Kidney (tissue), 14 donors: ENCODE measurements around the gene NTNG2. TPM values are rescaled to one million over a fixed set of nuclear protein-coding genes. Genes with fewer than 3 reads are reported as not detected.

Experiments
- DNase-seq, 5 donors: peaks; one replicate each; pipeline ENCODE4 v3.0.0-alpha.2; 2013 to 2020
- FAIRE-seq: peaks from 2 replicates; lab custom pipeline; 2012; peaks lifted over from hg19 to GRCh38; lab: Jason Lieb, UNC
- H3K27ac ChIP-seq, 2 donors: one replicate each; pipeline ENCODE4 v1.7.0; 2013; ENCODE audit warnings: low read depth in 2 of 2, low read length in 2 of 2, inconsistent platforms in 1 of 2
- H3K27me3 ChIP-seq: one replicate; pipeline ENCODE4 v1.7.1; 2013; ENCODE audit warnings: low read length, inconsistent platforms; ENCODE audit not compliant: control insufficient read depth, insufficient read depth
- H3K36me3 ChIP-seq, 3 donors: one replicate each; pipeline versions ENCODE4 v1.7.0 to v1.7.1; 2013; ENCODE audit warnings: low read length in 3 of 3, control low read depth in 1 of 3, inconsistent platforms in 1 of 3; ENCODE audit not compliant: insufficient read depth in 3 of 3, control insufficient read depth in 2 of 3
- H3K4me1 ChIP-seq, 3 donors: one replicate each; pipeline versions ENCODE4 v1.7.0 to v1.7.1; 2013; ENCODE audit warnings: low read length in 3 of 3, inconsistent platforms in 1 of 3, low read depth in 1 of 3; ENCODE audit not compliant: control insufficient read depth in 2 of 3, insufficient read depth in 2 of 3
- H3K4me3 ChIP-seq, 3 donors: one replicate each; pipeline versions ENCODE4 v1.7.0 to v1.8.1; 2013; ENCODE audit warnings: low read length in 3 of 3, control low read depth in 1 of 3, inconsistent platforms in 1 of 3
- H3K9ac ChIP-seq, 3 donors: one replicate each; pipeline versions ENCODE4 v1.7.0 to v1.7.1; 2013; ENCODE audit warnings: low read length in 3 of 3, control low read depth in 1 of 3, inconsistent platforms in 1 of 3
- H3K9me3 ChIP-seq, 3 donors: one replicate each; pipeline versions ENCODE4 v1.7.0 to v1.7.1; 2013; ENCODE audit warnings: low read length in 3 of 3, control low read depth in 1 of 3, inconsistent platforms in 1 of 3; ENCODE audit not compliant: control insufficient read depth in 2 of 3, insufficient read depth in 1 of 3
- intact Hi-C: fragments of 100-400 bp; cut with DNase I; formaldehyde crosslinking; loops from one replicate; pipeline ENCODE4 v1.11.1; 2022
- polyA plus RNA-seq: library from polyadenylated mRNA; stranded (reverse); fragments of 350-450 nt; fragmentation: Illumina TruSeq; extraction: RNeasy Lipid Tissue Mini Kit (QIAGEN cat#74804); gene quantifications from one replicate; pipeline ENCODE4 v1.2.3, GENCODE V29; 2014; ENCODE audit warnings: low read depth, low replicate concordance; ENCODE audit not compliant: insufficient read depth
- total RNA-seq: library from RNA; stranded (reverse); fragmentation: NEBNext Ultra II Directional; extraction: Animal tissue kit (Norgen Biotek cat#: 25700); gene quantifications from one replicate; pipeline ENCODE4 v1.2.1, GENCODE V29; 2021
- TF ChIP-seq, protein P1 (sequence below): IDR thresholded peaks from 3 replicates; pipeline ENCODE4 v1.5.1; 2012; ENCODE audit warnings: mild to moderate bottlenecking, moderate library complexity, borderline replicate concordance; ENCODE audit not compliant: insufficient read depth; ENCODE audit errors: extremely low read depth
- donor health status: control.
- donor health status: control.
- donor health status: control.
- donor health status: control.
- donor health status: control.
- donor health status: DM: yes; HTN: yes; CAD: no.
- donor health status: Normal renal cell carcinoma (clear cell type).

NTNG2 gene
- total and polyA plus RNA-seq, 2 donors from 2014 or later: 0.54 to 2.2 TPM

- H3K4me3 ChIP-seq: no peak overlapping the region
- no peaks in the 10 kb centered on the region for H3K36me3 ChIP-seq
- intact Hi-C loops: no loop called here
- TF ChIP-seq, protein P1, sequence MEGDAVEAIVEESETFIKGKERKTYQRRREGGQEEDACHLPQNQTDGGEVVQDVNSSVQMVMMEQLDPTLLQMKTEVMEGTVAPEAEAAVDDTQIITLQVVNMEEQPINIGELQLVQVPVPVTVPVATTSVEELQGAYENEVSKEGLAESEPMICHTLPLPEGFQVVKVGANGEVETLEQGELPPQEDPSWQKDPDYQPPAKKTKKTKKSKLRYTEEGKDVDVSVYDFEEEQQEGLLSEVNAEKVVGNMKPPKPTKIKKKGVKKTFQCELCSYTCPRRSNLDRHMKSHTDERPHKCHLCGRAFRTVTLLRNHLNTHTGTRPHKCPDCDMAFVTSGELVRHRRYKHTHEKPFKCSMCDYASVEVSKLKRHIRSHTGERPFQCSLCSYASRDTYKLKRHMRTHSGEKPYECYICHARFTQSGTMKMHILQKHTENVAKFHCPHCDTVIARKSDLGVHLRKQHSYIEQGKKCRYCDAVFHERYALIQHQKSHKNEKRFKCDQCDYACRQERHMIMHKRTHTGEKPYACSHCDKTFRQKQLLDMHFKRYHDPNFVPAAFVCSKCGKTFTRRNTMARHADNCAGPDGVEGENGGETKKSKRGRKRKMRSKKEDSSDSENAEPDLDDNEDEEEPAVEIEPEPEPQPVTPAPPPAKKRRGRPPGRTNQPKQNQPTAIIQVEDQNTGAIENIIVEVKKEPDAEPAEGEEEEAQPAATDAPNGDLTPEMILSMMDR: no peak
- H3K27ac ChIP-seq: no peak overlapping the region
- DNase-seq (no peak), FAIRE-seq (no peak)
- no peaks in the 10 kb centered on the region for H3K27me3 ChIP-seq
- no peaks in the 10 kb centered on the region for H3K9me3 ChIP-seq
- no peaks in the 10 kb centered on the region for H3K4me1 ChIP-seq
- H3K9ac ChIP-seq: no peak overlapping the region
Measured at GRCh38 chr9:132117694-132118093, 44.2 kb upstream of the NTNG2 start.

DNA sequence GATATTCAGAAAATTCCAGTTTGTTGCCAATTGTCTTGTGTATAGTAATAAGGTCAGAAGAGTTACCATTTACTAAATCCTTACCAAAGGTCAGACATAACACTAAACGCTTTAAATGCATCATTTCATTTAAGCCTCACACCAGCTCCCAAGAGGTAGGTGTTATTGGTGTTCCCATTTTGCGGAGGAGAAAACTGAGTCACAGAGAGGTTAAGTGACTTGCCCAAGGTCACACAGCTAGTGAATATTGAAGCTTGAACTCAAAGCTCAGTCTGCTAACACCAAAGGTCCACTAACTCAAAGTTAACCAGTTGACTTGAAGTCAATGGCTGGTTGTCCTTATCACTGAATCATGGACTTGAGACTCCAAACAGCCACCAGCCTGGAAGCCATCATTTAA, 40.8 kb upstream of the NTNG2 start:
- no peak for FAIRE-seq
- DNase-seq: no peak
- Histone ChIP-seq H3K9ac (no peak overlapping the region), H3K4me3 (no peak overlapping the region), H3K27ac (no peak overlapping the region), H3K9me3 (no peaks in the 10 kb centered on the region), H3K4me1 (no peaks in the 10 kb centered on the region), H3K36me3 (no peaks in the 10 kb centered on the region), H3K27me3 (peaks cover 16% of the 10 kb centered on the region)
- TF ChIP-seq, protein P1: no peak
- intact Hi-C loops: no loop called here

GRCh38 chr9:132124800-132125199, 37.1 kb upstream of the NTNG2 start:
- TF ChIP-seq, protein P1: no peak
- no peak for FAIRE-seq

DNA sequence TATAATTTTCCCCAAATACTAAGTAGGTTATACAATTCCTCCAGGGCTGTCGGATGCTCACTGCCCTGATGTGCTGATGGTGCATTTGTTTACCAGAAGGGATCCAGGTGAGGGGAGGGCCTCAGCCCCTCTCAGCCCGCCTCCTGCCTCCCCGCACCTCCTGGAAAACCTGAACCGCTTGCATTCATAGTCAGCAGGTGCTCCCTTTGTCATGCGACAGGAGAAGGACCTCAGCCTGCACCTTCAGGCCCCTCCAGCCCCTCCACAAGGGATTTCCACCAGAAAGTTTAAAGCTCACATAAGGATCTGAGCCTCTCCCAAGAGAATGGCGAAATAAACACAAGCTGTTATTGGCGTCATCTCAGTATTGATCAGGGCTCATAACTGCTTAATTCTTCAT, 36.5 kb upstream of the NTNG2 start:
- no peaks in the 10 kb centered on the region for H3K4me1 ChIP-seq
- H3K9ac ChIP-seq: no peak overlapping the region
- H3K36me3 ChIP-seq: no peaks in the 10 kb centered on the region
- no peak for DNase-seq
- H3K9me3 ChIP-seq: no peaks in the 10 kb centered on the region
- FAIRE-seq: no peak
- H3K4me3 ChIP-seq: no peak overlapping the region
- peaks cover 18% of the 10 kb centered on the region for H3K27me3 ChIP-seq
- TF ChIP-seq, protein P1: no peak
- no peak overlapping the region for H3K27ac ChIP-seq
- intact Hi-C loops: no loop called here

More at GRCh38 chr9:132124800-132125199, 37.1 kb upstream of the NTNG2 start:
- H3K36me3 ChIP-seq: no peaks in the 10 kb centered on the region
- no peak overlapping the region for H3K4me3 ChIP-seq
- no peak overlapping the region for H3K9ac ChIP-seq
- no peak overlapping the region for H3K27ac ChIP-seq
- peaks cover 18% of the 10 kb centered on the region for H3K27me3 ChIP-seq
- H3K9me3 ChIP-seq: no peaks in the 10 kb centered on the region
- H3K4me1 ChIP-seq: no peaks in the 10 kb centered on the region
- DNase-seq: no peak
- intact Hi-C loops: no loop called here
